Neuronal stem cell (in vitro differentiated cells): ENCODE measurements around the gene PIAS1.

ENCODE experiments used
- DNase-seq: peaks from one replicate; pipeline ENCODE4 v3.0.0-alpha.2; 2013; ENCODE audit warnings: low spot score
- H2AFZ ChIP-seq: one replicate; pipeline ENCODE4 v1.6.1; 2013; ENCODE audit warnings: mild to moderate bottlenecking, low read length, inconsistent platforms
- H2AK5ac ChIP-seq: 2 replicates; pipeline ENCODE4 v1.6.1; 2013; ENCODE audit warnings: low read depth, mild to moderate bottlenecking, inconsistent platforms, low read length, moderate library complexity, mixed read lengths
- H2BK120ac ChIP-seq: 2 replicates; pipeline ENCODE4 v1.6.1; 2013; ENCODE audit warnings: low read depth, mild to moderate bottlenecking, inconsistent platforms, low read length, moderate library complexity, mixed read lengths
- H2BK12ac ChIP-seq: one replicate; pipeline ENCODE4 v1.6.1; 2013; ENCODE audit warnings: low read length, inconsistent platforms
- H2BK15ac ChIP-seq: 2 replicates; pipeline ENCODE4 v1.6.1; 2013; ENCODE audit warnings: mild to moderate bottlenecking, low read length, inconsistent platforms, mixed read lengths
- H2BK5ac ChIP-seq: one replicate; pipeline ENCODE4 v1.6.1; 2013; ENCODE audit warnings: inconsistent platforms, mild to moderate bottlenecking, low read length, moderate library complexity
- H3K14ac ChIP-seq: one replicate; pipeline ENCODE4 v1.6.1; 2013; ENCODE audit warnings: low read length, inconsistent platforms
- H3K18ac ChIP-seq: 2 replicates; pipeline ENCODE4 v1.6.1; 2013; ENCODE audit warnings: low read length, inconsistent platforms
- H3K23ac ChIP-seq: 2 replicates; pipeline ENCODE4 v1.6.1; 2013; ENCODE audit warnings: low read depth, mild to moderate bottlenecking, mixed read lengths, low read length, inconsistent platforms; ENCODE audit not compliant: poor library complexity
- H3K27ac ChIP-seq: replicated peaks from 3 replicates; pipeline ENCODE4 v1.5.1; 2013; ENCODE audit warnings: low read length, inconsistent platforms
- H3K27me3 ChIP-seq, 3 experiments: 2 replicates each; pipeline ENCODE4 v1.6.1; 2013; ENCODE audit warnings: low read length in 3 of 3, mild to moderate bottlenecking in 2 of 3, inconsistent platforms in 1 of 3, low read depth in 1 of 3, mixed read lengths in 1 of 3, moderate library complexity in 1 of 3; ENCODE audit not compliant: control insufficient read depth in 3 of 3, insufficient read depth in 3 of 3
- H3K36me3 ChIP-seq, 2 donors: replicated peaks in 1 of 2; 2 replicates each; pipeline ENCODE4 v1.6.1; 2013; ENCODE audit warnings: low read length in 2 of 2; ENCODE audit not compliant: control insufficient read depth in 2 of 2, insufficient read depth in 2 of 2
- H3K4ac ChIP-seq: 2 replicates; pipeline ENCODE4 v1.6.1; 2013; ENCODE audit warnings: inconsistent platforms, mild to moderate bottlenecking, low read length, moderate library complexity
- H3K4me1 ChIP-seq, 2 donors: 1 replicate in 1 of 2; 2 replicates in 1 of 2; pipeline ENCODE4 v1.6.1; 2013; ENCODE audit warnings: low read length in 2 of 2, low read depth in 1 of 2; ENCODE audit not compliant: control insufficient read depth in 2 of 2, insufficient read depth in 1 of 2
- H3K4me2 ChIP-seq: one replicate; pipeline ENCODE4 v1.6.1; 2013; ENCODE audit warnings: mild to moderate bottlenecking, low read length, inconsistent platforms; ENCODE audit not compliant: insufficient read depth, poor library complexity, severe bottlenecking
- H3K4me3 ChIP-seq, 2 donors: 2 replicates each; pipeline ENCODE4 v1.5.1; 2013; ENCODE audit warnings: low read length in 2 of 2, mild to moderate bottlenecking in 2 of 2, inconsistent platforms in 1 of 2, moderate library complexity in 1 of 2
- H3K79me1 ChIP-seq: one replicate; pipeline ENCODE4 v1.6.1; 2013; ENCODE audit warnings: low read depth, mild to moderate bottlenecking, inconsistent platforms, low read length, moderate library complexity
- H3K9ac ChIP-seq: one replicate; pipeline ENCODE4 v1.6.1; 2013; ENCODE audit warnings: mild to moderate bottlenecking, low read depth, low read length, inconsistent platforms; ENCODE audit not compliant: poor library complexity
- H3K9me3 ChIP-seq, 2 donors: replicated peaks in 1 of 2; 2 replicates each; pipeline versions ENCODE3 to v1.6.1; 2013; ENCODE audit warnings: low read length in 2 of 2, mild to moderate bottlenecking in 2 of 2, inconsistent platforms in 1 of 2, low read depth in 1 of 2, mixed read lengths in 1 of 2, moderate library complexity in 1 of 2; ENCODE audit not compliant: control insufficient read depth in 2 of 2, insufficient read depth in 1 of 2
- H4K8ac ChIP-seq: one replicate; pipeline ENCODE4 v1.6.1; 2013; ENCODE audit warnings: low read depth, mild to moderate bottlenecking, inconsistent platforms, low read length, moderate library complexity
- H4K91ac ChIP-seq: one replicate; pipeline ENCODE4 v1.6.1; 2013; ENCODE audit warnings: low read length, low read depth, mild to moderate bottlenecking, inconsistent platforms; ENCODE audit not compliant: poor library complexity
- WGBS, 2 donors: extraction: QIAGEN DNeasy Blood & Tissue Kit; methylation state at CpG; one replicate each; pipeline ENCODE4 v1.1.7; 2013; ENCODE audit warnings: missing lambda C conversion rate in 2 of 2, mixed read lengths in 1 of 2; ENCODE audit not compliant: insufficient read length in 2 of 2, insufficient replicate concordance in 1 of 2; ENCODE audit errors: extremely low coverage in 2 of 2; 5-methylcytosine and 5-hydroxymethylcytosine counted together

The PIAS1 gene

GRCh38 chr15:68034081-68034480, 20.0 kb upstream of the PIAS1 start:
- Histone ChIP-seq H2BK12ac (no peak overlapping the region), H3K36me3 (no peaks in the 10 kb centered on the region), H2BK15ac (no peak overlapping the region), H2AK5ac (no peak overlapping the region), H3K14ac (no peak overlapping the region), H3K27me3 (peaks cover 0 to 8% (median 0%) of the 10 kb centered on the region in 3 experiments), H3K4ac (no peak overlapping the region), H2BK5ac (no peak overlapping the region), H3K23ac (no peak overlapping the region), H2AFZ (no peak overlapping the region), H3K27ac (no peak overlapping the region), H3K9ac (no peak overlapping the region), H3K18ac (no peak overlapping the region), H4K91ac (no peak overlapping the region), H4K8ac (no peak overlapping the region), H3K79me1 (no peaks in the 10 kb centered on the region), H3K4me1 (no peaks in the 10 kb centered on the region), H3K9me3 (peaks cover 2% of the 10 kb centered on the region in 2 donors), H3K4me3 (no peak overlapping the region), H3K4me2 (no peak overlapping the region), H2BK120ac (no peak overlapping the region)
- no peak for DNase-seq
- no CpG with 5 or more reads among the region's 3 CpGs for WGBS, 2 donors

DNA sequence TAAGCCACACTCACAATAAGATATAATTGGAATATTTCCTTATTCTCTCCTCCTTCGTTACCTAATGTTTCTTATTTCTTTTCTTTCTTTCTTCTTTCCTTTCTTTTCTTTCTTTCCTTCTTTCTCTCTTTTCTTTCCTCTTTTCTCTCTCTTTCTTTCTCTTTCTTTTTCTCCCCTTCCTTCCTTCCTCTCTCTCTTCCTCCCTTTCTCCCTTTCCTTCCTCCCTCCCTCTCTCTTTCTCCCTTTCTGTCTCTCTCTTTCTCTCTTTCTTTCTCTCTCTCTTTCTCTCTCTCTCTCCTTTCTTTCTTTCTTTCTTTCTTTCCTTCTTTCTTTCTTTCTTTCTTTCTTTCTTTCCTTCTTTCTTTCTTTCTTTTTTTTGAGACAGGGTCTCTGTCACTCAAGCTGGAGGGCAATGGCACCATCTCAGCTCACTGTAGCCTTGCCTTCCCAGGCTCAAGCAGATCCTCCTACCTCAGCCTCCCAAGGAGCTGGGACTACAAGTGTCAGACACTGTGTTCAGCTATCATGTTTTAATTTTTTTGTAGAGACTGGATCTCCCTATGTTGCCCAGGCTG, 19.3 kb upstream of the PIAS1 start:
- Histone ChIP-seq H2BK15ac (no peak overlapping the region), H2AK5ac (no peak overlapping the region), H4K91ac (no peak overlapping the region), H3K4me2 (no peak overlapping the region), H3K4me3 (no peak overlapping the region), H3K27ac (no peak overlapping the region), H3K79me1 (no peaks in the 10 kb centered on the region), H2BK12ac (no peak overlapping the region), H3K27me3 (peaks cover 0 to 8% (median 0%) of the 10 kb centered on the region in 3 experiments), H3K9ac (no peak overlapping the region), H2BK120ac (no peak overlapping the region), H4K8ac (no peak overlapping the region), H3K9me3 (peaks cover 2% of the 10 kb centered on the region in 2 donors), H2BK5ac (no peak overlapping the region), H3K23ac (no peak overlapping the region), H3K18ac (no peak overlapping the region), H3K4ac (no peak overlapping the region), H3K36me3 (no peaks in the 10 kb centered on the region), H3K4me1 (no peaks in the 10 kb centered on the region), H2AFZ (no peak overlapping the region), H3K14ac (no peak overlapping the region)
- no peak for DNase-seq
- no CpG with 5 or more reads among the region's 1 CpG for WGBS, 2 donors

DNA sequence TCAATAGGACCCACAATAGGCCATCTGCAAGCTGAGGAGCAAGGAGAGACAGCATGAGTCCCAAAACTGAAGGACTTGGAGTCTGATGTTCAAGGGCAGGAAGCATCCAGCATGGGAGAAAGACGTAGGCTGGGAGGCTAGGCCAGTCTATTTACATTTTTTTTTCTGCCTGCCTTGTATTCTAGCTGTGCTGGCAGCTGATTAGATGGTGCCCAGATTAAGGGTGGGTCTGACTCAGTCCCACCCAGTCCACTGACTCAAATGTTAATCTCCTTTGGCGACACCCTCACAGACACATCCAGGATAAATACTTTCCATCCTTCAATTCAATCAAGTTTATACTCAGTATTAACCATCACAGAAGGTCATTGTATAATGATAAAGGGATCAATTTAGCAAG, 15.9 kb upstream of the PIAS1 start:
- no peaks in the 10 kb centered on the region for H3K36me3 ChIP-seq
- no peak overlapping the region for H2AFZ ChIP-seq
- H2BK120ac ChIP-seq = no peak overlapping the region
- no peak overlapping the region for H3K9ac ChIP-seq
- no peak overlapping the region for H3K4me3 ChIP-seq
- no peak overlapping the region for H3K14ac ChIP-seq
- no peak overlapping the region for H3K23ac ChIP-seq
- peaks cover 0 to 8% (median 0%) of the 10 kb centered on the region in 3 experiments for H3K27me3 ChIP-seq
- H3K9me3 ChIP-seq = peaks cover 2% of the 10 kb centered on the region in 2 donors
- no peak for DNase-seq
- no peak overlapping the region for H2BK15ac ChIP-seq
- no peak overlapping the region for H3K18ac ChIP-seq
- no peak overlapping the region for H4K91ac ChIP-seq
- H4K8ac ChIP-seq = no peak overlapping the region
- H2BK5ac ChIP-seq = no peak overlapping the region
- H3K4ac ChIP-seq = no peak overlapping the region
- H3K79me1 ChIP-seq = no peaks in the 10 kb centered on the region
- H3K4me2 ChIP-seq = no peak overlapping the region
- no CpG with 5 or more reads among the region's 2 CpGs for WGBS, 2 donors
- H3K27ac ChIP-seq = no peak overlapping the region
- H2BK12ac ChIP-seq = no peak overlapping the region
- no peaks in the 10 kb centered on the region for H3K4me1 ChIP-seq
- H2AK5ac ChIP-seq = no peak overlapping the region

GRCh38 chr15:68040144-68040543, 14.0 kb upstream of the PIAS1 start:
- Histone ChIP-seq H3K4ac (no peak overlapping the region), H3K27me3 (no peaks in the 10 kb centered on the region), H4K8ac (no peak overlapping the region), H3K36me3 (no peaks in the 10 kb centered on the region), H2BK15ac (no peak overlapping the region), H3K23ac (no peak overlapping the region), H3K9ac (no peak overlapping the region), H4K91ac (no peak overlapping the region), H3K4me3 (no peak overlapping the region), H3K18ac (no peak overlapping the region), H2BK120ac (no peak overlapping the region), H2AK5ac (no peak overlapping the region), H2BK12ac (no peak overlapping the region), H3K79me1 (no peaks in the 10 kb centered on the region), H2AFZ (no peak overlapping the region), H2BK5ac (no peak overlapping the region), H3K4me1 (no peaks in the 10 kb centered on the region), H3K14ac (no peak overlapping the region), H3K27ac (no peak overlapping the region), H3K9me3 (peaks cover 2% of the 10 kb centered on the region in 2 donors), H3K4me2 (no peak overlapping the region)
- WGBS, 2 donors = no CpG with 5 or more reads among the region's 1 CpG
- no peak for DNase-seq
